Bronchus fibroblast of lung (primary cell): ENCODE results near the gene NBPF15. TPM values are rescaled to one million over a fixed set of nuclear protein-coding genes. Genes with fewer than 3 reads are reported as not detected.

Experiments
- total RNA-seq: library from RNA; depleted of rRNA; stranded (reverse); fragments of >200 nt; gene quantifications from 2 replicates; pipeline ENCODE4 v1.2.3, GENCODE V29; 2015

NBPF15 gene
- 19.0 and 21.9 TPM in 2 replicates for total RNA-seq

DNA sequence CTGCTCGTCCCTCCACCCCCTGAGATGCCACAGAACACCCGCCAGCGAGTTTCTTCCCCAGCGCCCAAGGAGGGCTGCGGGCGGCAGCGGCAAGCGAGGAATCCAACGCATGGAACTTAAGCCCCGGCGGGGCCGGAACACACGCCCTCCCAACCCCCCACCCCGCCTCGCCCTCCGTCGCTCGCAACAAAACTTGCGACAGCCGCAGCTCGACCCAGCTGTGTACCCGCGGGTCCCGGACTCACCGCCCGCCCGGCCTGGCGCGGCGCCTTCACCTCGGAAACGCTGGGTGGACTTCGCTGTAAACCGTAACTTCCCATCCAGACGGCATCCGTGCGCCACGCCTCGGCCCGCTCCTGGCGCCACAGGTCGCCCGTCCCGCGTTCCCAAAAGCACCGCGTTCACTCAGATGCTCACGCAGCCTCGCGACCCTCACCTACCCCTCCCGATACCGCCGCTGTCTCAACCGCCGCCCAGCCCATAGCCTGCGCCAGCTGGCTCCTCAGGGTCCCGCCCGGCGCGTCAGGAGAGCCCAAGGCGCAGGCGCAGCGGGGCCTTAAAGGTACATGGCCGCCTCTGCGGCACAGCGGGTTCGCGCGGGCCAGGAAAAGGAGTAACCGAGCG is at the start of gene NBPF15:
Gene NBPF15, minus strand, starts transcription at position 534 of the 624 bp plus-strand sequence. CDS start 21,666 bp downstream, outside the sequence.

Other genes starting within 250 kb of the NBPF15 start
- not detected in 2 replicates for gene PPIAL4E, start 88.0 kb downstream of the NBPF15 start, total RNA-seq
- not detected in 2 replicates for gene PPIAL4F, start 131.2 kb upstream of the NBPF15 start, total RNA-seq